GM18870 (cell line): ENCODE results near the gene TMPRSS4.
A peak's percentile ranks its signal among the peaks of the same experiment; 100 is the strongest.

Experiments
- ATAC-seq: cut with Tn5 transposase; IDR thresholded peaks from one replicate; pipeline ENCODE4 v1.9.1; 2021; ENCODE audit warnings: moderate library complexity; ENCODE audit not compliant: unreplicated experiment

The TMPRSS4 gene

GRCh38 chr11:118129471-118130172, 52.7 kb downstream of the TMPRSS4 start:
- ATAC-seq: no peak

GRCh38 chr11:118132385-118133151, 55.7 kb downstream of the TMPRSS4 start:
- ATAC-seq: no peak

GRCh38 chr11:118133816-118134215, 56.9 kb downstream of the TMPRSS4 start:
- no peak for ATAC-seq

DNA sequence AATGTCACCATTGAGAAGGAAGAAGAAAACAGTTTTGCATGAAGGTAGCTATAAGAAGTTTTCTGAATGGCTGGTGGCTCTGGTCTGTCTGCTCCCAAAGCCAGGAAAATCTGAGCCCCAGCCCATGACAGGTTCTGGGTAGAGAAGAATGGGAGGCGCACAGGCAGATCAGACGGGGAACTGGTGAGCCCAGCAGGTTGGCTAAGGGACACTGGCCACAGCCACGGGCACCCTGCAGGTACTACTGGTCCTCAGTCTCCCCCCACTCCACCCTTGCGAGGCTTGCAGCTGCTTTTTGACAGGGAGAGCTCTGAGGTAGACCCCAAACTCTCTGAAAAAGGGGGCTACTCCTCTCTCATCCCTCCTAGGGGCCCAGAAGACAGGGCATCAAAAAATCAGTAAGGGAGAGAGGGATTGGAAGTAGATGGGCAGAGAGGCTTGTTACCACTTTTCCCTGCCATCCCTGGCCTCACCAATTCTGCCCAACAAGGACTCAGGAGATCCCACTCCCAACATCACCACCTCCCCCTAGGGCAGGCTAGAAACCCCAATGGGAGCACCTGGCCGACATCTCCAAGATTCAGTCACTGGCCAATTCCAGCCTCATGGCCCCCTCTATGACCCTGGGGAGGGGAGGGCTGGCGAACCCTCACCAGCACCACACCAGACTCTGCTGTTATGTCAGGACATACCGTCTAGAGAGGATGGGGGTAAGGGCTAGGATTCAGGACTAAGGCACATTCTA, 58.3 kb downstream of the TMPRSS4 start:
- ATAC-seq: no peak

DNA sequence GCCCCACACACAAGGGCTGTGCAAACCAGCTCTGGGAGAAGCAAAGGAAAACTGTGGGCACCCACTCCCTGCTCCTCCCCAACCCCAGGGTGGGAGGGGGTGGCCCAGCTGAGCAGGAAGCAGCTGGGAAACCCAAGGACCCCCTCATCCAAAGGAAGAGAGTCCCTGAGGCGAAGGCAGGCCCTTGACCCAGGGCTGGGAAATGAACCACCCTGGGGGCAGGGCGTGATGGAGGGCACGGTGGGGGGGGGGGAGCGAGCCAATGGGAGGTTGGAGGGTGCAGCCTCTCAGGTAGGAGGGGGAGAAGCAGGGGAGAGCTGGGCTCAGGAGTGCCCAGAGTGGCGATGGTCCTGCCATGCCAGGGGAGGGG, 58.9 kb downstream of the TMPRSS4 start:
- ATAC-seq: no peak

DNA sequence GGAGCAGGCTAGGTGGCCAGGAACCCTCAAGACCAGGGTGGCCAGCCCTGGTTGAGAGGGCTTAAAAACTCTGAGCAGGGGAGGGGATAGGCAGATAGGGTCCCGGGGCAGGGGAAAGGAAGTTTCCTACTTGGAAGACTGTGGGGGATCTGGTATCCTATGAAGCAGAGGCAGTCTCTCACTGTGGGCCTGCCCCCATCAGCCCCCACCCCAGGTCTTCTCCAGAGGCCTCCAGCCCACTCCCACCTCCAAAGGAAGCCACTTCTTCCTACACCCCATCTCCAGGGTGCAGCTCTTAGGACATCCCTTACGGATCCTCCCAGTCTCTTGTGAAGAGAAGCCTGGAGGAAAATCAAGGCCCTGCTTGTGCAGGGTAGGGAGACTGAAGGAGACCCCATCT, 59.5 kb downstream of the TMPRSS4 start:
- ATAC-seq: no peak

- ATAC-seq: no peak
These were observed 59.9 kb downstream of the TMPRSS4 start for GRCh38 chr11:118136801-118137200.

DNA sequence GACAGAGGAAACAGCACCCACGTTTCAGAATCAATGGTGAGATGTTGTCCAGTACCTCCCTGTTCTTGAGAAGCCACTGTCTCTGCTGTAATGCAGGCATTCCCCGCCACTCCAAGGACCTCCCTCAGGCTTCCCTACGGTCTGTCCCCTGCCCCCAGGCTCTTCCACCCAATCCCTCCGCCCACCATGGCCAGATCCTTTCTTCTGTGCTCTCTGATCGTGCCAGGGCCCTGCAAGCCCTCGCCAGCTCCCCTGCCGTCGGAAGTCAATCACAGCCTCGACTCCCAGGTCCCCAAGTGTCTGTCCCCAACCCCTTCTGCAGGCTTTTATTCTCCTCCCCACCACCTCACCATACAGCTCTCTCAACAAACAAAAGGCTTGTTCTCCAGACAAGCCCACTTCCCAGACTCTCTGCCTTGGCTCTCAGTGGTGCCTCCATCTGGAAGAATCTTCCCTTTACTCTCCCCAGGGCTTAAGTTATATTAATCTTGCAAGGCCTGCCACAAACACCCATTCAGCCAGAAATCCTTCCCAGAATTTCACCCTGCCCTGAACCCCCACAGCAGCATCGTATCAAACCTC, 62.1 kb downstream of the TMPRSS4 start:
- no peak for ATAC-seq

- ATAC-seq: no peak
These were observed 62.7 kb downstream of the TMPRSS4 start for GRCh38 chr11:118139578-118139977.

DNA sequence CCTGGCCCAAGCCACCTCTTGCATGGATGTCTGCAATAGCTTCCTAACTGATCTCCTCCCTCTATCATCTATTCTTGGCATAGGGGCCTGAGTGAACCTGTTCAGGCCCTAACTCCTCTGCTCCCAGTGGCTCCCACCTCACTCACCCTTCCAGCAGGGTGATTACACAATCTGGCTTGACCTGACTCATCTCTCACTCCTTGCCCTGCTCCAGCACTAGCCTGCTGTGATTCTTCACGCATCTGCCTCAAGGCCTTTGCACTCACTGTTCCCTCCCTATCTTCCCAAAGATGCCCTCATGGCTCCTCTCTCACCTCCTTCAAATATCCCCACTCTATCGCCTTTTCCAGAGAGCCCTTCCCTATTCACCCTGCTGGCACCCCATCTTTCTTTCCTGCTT, 65.2 kb downstream of the TMPRSS4 start:
- no peak for ATAC-seq

- no peak for ATAC-seq
These were observed 65.9 kb downstream of the TMPRSS4 start for GRCh38 chr11:118142809-118143208.

GRCh38 chr11:118143661-118144185, 66.8 kb downstream of the TMPRSS4 start:
- ATAC-seq: no peak

DNA sequence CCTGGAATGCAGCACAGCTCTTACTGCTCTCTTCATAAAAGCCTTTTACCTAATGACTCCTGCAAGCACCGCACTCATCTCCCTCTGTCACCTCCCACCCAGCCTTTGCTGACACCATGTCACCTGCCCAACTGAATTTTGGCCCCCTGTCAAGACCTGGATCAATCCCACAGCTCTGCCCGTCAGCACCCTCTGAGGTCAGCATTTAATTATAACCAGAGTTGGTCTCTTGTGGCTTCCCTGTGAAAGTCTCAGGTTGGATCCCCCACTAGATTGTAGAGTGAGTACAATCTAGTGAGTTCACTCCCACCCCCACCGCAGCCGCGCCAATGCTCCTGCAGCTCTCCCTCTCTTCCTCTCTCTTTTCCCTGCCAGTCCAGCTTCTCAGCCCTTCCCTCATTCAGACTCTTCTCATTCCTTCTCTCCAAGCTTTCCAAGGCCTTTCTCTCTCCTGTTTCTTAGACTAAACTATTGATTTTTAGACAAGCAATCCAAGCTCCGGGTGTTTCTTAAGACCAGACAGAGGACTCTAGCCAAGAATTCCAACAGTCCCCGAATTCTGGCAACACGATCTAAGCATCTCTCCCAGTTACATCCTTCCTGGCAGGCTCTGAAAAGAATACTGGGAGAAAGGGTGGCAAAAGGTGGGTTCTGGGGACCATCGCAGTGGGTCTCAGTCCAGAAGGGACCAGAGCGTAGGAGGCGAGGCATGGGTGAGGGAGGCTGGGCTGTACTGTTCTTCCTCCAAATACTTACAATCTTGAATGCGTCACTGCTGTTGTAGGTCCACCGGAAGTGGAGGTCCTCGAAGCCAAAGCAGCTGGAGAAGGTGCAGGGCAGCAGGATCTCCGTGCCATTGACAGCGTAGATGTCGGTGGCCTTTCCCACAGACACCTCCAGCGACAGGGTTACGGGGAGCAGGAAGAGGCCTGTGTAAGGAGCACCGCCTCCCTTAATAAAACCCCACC, 67.7 kb downstream of the TMPRSS4 start:
- ATAC-seq: no peak

DNA sequence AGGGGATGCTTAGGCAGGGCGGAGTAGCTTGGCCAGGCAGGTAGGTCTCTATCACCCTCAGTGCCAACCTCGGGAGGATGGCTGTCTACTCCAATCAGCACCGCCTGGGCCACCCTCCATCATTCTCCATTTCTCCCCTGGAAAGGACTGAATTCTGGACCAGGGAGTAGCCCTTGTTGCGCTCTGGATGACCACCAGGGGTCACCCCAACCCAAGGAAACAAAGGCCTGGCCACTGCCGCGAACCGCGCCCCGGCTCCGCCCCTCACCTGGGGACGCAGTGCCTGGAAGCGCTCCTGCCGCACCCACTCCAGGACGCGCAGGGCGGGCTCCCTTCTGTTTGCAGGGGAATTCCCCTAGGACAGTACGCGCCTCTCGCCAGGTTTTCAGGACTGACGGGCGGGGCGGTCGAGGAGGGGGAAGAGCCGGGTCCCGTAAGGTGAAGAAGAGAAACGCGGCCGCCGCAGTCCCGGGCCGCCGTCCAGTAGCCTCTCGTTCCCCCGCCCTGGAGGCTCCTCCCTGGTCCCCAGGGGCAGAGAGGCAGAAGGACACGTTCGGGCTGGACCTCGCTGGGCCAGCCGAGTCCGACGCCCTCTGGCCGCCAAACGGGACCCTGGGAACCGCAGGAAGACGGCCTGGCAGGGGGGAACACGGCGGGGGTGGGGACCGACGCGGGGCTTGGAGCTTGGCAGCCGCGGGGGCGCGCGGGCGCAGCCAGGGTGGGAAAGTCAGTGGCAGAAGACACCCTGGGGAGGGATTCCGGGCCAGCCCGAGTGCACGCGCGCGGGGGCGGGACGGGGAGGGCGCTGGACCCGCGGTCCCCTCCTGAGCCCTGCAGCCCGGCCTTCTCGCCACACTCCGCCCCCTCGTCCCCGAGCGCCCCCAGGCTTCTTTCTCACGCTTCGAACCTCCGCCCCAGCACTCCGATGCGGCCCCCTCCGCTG, 68.7 kb downstream of the TMPRSS4 start:
- peak; percentile 54 for ATAC-seq

GRCh38 chr11:118146554-118146953, 69.7 kb downstream of the TMPRSS4 start:
- no peak for ATAC-seq

DNA sequence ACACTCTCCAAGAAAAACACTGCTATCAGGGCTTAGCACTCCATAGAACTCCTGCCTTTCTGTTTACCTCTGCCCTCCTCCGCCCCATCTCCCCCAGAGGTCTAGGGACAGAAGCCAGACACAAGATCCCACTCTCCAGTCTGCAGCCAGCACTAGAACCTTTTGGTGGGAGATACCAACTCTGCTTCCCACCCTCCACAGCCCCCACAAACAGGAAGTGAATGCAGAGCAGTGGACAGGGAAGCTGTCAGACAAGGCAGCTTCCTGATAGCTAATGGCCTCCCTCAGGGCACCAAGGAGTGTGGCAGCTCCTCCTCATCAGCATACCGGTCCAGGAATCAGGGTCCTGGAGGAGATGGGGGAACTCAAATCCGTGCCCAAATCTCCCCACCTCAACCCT, 70.6 kb downstream of the TMPRSS4 start:
- no peak for ATAC-seq

DNA sequence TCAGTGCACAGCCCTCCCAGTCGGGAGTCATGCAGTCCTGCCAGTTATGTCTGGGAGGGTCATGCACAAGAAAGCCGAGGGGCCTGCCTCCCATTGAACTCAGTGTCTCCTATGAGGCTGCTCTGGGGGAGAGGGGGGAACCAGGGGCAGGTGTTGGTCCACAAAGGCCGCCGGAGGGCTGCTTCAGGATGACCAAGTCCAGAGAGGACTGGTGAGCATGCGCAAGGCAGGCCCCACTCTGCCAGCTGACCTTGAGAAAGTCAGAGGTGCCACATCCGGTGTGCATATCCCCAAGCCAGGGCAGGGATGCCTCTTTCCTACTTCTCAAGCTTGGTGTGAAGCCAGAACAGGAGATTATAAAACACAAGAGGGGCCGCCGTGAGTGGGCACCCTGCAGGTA, 71.4 kb downstream of the TMPRSS4 start:
- no peak for ATAC-seq

DNA sequence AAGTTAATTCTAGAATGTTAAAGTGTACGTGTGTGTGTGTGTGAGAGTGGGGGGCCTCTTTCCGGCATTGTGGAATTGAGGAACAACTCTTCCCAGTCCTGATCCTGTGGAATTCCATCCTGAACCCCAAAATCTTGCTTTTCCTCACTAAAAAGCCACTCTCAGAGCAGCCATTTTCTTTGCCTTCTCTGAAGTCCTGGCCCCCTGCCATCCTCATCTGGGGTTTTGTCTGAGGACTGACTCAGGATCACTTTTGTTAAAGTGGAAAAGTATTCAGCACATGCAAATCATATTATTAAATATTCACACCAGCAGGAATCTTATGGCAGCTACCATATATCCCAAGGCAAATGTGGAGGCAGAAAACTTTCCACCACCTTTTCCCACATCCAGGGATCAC, 72.0 kb downstream of the TMPRSS4 start:
- ATAC-seq: no peak

DNA sequence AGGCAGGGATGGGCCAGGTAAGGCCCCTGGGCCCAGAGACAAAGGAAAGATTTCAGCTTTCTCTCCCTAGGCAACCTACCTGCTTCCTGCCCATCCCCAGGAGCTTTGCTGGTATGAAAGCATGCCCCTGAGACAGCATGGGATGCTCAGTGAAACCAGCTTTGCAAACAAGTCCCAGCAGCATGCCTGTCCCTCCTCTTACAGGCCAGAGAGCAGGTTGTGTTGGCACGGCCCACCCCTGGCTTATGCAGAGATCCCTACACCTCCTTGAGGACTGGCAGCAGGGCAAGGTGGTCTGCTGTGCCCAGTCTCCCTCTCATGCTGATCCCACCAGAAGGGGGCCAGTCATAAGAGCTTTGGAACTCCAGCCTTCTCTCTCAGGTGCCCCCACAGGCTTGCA, 72.6 kb downstream of the TMPRSS4 start:
- ATAC-seq: no peak
